Prostate gland (tissue), 2 donors: Measurements from ENCODE around the gene POMP. TPM values are rescaled to one million over a fixed set of nuclear protein-coding genes. Genes with fewer than 3 reads are reported as not detected.

Experiments used
- DNase-seq: peaks from one replicate; pipeline ENCODE4 v3.0.0-alpha.2; 2019; ENCODE audit warnings: low spot score
- H3K27ac ChIP-seq, 2 donors: fragments of 200-600 bp; sonication (generic); 2 replicates each; pipeline ENCODE4 v1.5.1; 2017 to 2019
- H3K27me3 ChIP-seq: fragments of 200-600 bp; sonication (generic); replicated peaks from 2 replicates; pipeline ENCODE4 v1.5.1; 2019; ENCODE audit not compliant: insufficient read depth
- H3K36me3 ChIP-seq, 2 donors: fragments of 200-600 bp; sonication (generic); 1 replicate in 1 of 2; 2 replicates in 1 of 2; pipeline versions ENCODE4 v1.5.1 to v1.8.1; 2017 to 2019
- H3K4me1 ChIP-seq: fragments of 200-600 bp; sonication (generic); replicated peaks from 2 replicates; pipeline ENCODE4 v1.5.1; 2019
- H3K4me3 ChIP-seq, 2 donors: fragments of 200-600 bp; sonication (generic); 2 replicates each; pipeline ENCODE4 v1.5.1; 2017 to 2019
- H3K9me3 ChIP-seq: fragments of 200-600 bp; sonication (generic); 2 replicates; pipeline ENCODE4 v1.5.1; 2017
- POLR2A ChIP-seq: fragments of 450-650 bp; IDR thresholded peaks from one replicate; pipeline ENCODE4 v1.6.1; 2016; ENCODE audit warnings: antibody characterized with exemption, mild to moderate bottlenecking
- POLR2AphosphoS5 ChIP-seq: sonication (generic); formaldehyde crosslinking; IDR thresholded peaks from one replicate; pipeline ENCODE4 v1.6.1; 2017; ENCODE audit warnings: antibody characterized with exemption
- WGBS: methylation state at CpG from one replicate; pipeline ENCODE4 v1.1.5; 2018; 5-methylcytosine and 5-hydroxymethylcytosine counted together
- intact Hi-C: fragments of 100-400 bp; cut with DNase I; formaldehyde crosslinking; loops from one replicate; pipeline ENCODE4 v1.14.2; 2022
- total RNA-seq, 2 donors: library from RNA; depleted of rRNA; stranded (reverse); fragments of >200 nt; gene quantifications; one replicate each; pipeline ENCODE4 v1.1.0, GENCODE V29; 2016
- TF ChIP-seq, protein P1 (sequence below), 4 experiments: fragments of 200-600 bp in 2 of 4; fragments of 450-650 bp in 2 of 4; sonication (generic) in 2 of 4; IDR thresholded peaks; 1 replicate in 3 of 4; 2 replicates in 1 of 4; pipeline ENCODE4 v1.5.1; 2016 to 2019; ENCODE audit warnings: antibody characterized with exemption in 4 of 4, mild to moderate bottlenecking in 2 of 4, moderate library complexity in 2 of 4

Gene POMP
- total RNA-seq, 2 donors from 2014 or later, result 26.3 to 35.9 TPM

DNA sequence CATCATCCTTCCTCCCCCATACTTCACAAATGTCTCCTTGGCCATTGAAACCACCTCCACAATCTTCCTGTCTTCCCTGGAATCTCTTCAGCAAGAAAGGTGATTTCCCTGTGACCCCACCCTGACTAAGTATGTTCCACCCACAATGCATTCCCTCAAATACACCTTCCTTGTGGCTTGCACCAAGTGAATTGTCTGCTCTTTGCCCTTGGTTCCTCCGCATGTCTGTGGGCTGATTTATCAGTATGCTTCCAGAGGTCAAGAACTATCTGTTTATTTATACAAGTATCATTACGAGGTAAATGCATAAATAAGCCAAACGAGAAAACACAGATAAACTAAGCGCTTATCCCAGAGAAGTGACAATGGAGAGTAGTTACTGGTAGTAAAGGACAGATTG, 45.4 kb upstream of the POMP start:
- intact Hi-C loops, result no loop called here
- H3K4me3 ChIP-seq, result no peak overlapping the region
- WGBS, result 45% methylated on average over 4 of the region's 4 CpGs
- no peaks in the 10 kb centered on the region for H3K27me3 ChIP-seq
- no peak overlapping the region for H3K27ac ChIP-seq
- DNase-seq, result no peak
- no peaks in the 10 kb centered on the region for H3K9me3 ChIP-seq
- H3K4me1 ChIP-seq, result no peaks in the 10 kb centered on the region
- H3K36me3 ChIP-seq, result no peaks in the 10 kb centered on the region
- no peak for TF ChIP-seq POLR2A
- TF ChIP-seq, protein P1, sequence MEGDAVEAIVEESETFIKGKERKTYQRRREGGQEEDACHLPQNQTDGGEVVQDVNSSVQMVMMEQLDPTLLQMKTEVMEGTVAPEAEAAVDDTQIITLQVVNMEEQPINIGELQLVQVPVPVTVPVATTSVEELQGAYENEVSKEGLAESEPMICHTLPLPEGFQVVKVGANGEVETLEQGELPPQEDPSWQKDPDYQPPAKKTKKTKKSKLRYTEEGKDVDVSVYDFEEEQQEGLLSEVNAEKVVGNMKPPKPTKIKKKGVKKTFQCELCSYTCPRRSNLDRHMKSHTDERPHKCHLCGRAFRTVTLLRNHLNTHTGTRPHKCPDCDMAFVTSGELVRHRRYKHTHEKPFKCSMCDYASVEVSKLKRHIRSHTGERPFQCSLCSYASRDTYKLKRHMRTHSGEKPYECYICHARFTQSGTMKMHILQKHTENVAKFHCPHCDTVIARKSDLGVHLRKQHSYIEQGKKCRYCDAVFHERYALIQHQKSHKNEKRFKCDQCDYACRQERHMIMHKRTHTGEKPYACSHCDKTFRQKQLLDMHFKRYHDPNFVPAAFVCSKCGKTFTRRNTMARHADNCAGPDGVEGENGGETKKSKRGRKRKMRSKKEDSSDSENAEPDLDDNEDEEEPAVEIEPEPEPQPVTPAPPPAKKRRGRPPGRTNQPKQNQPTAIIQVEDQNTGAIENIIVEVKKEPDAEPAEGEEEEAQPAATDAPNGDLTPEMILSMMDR (IDR thresholded peaks at IDR 0.05), result no peak
- TF ChIP-seq POLR2AphosphoS5, result no peak

DNA sequence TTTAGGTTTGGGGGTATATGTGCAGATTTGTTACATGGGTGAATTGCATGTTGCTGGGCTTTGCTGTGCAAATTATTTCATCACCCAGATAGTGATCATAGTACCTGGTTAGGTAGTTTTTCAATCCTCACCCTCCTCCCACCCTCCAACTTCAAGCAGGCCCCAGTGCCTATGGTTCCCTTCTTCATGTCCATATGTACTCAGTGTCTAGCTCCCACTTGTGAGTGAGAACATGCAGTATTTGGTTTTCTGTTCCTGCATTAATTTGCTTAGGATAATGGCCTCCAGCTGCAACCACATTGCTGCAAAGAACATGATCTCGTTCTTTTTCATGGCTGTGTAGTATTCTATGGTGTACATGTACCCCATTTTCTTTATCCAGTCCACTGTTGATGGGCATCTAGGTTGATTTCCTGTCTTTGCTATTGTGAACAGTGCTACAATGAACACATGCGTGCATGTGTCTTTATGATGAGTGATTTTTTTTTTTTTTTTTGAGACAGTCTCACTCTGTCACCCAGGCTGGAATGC, 42.9 kb upstream of the POMP start:
- no peak overlapping the region for H3K27ac ChIP-seq
- WGBS, result 94% methylated on average over 2 of the region's 2 CpGs
- TF ChIP-seq, protein P1 (IDR thresholded peaks at IDR 0.05), result no peak
- TF ChIP-seq POLR2A (no peak), POLR2AphosphoS5 (no peak)
- no peaks in the 10 kb centered on the region for H3K4me1 ChIP-seq
- DNase-seq, result no peak
- no peaks in the 10 kb centered on the region for H3K36me3 ChIP-seq
- intact Hi-C loops, result no loop called here
- H3K4me3 ChIP-seq, result no peak overlapping the region
- H3K9me3 ChIP-seq, result no peaks in the 10 kb centered on the region
- no peaks in the 10 kb centered on the region for H3K27me3 ChIP-seq

DNA sequence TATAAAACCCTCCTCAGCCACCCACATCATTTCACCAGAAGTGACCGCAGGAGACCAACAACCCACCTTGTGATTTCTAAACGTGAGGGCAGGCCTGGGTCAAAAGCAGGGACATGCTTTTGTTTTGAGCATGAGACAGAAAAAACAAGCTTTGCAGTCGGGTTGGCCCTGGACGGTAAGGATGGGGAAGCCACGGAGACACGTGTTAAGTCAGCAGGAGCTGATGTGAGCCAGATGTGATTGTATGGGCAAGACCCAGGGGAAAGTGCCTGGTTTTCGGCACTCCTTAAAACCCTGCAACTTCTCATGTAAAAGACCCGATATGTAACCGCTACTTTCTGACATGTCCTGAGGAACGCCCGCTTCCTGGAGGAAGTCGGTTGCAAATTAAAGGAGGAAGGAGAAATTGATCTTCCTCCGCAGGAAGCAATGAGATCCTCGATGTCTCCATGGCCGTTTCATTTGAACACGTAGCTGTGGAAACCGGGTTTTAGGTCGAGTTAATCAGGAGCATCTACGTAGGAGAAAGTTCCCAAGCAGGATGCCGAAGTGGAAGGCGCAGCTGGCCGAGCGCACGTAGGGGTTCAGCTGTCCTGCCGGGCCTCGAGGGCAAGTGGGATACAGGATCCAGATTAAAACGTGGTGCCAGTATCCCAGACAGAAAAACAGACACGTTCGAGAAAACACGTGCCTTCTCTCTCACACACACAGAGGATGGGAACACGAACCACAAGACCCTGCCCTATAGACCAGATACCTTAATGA, 40.5 kb upstream of the POMP start:
- TF ChIP-seq POLR2A (no peak), POLR2AphosphoS5 (no peak)
- TF ChIP-seq, protein P1 (IDR thresholded peaks at IDR 0.05), result no peak
- no peak for DNase-seq
- Histone ChIP-seq H3K9me3 (no peaks in the 10 kb centered on the region), H3K36me3 (no peaks in the 10 kb centered on the region), H3K27ac (no peak overlapping the region), H3K4me3 (no peak overlapping the region), H3K4me1 (no peaks in the 10 kb centered on the region), H3K27me3 (no peaks in the 10 kb centered on the region)
- WGBS, result 84% methylated on average over 31 of the region's 31 CpGs
- intact Hi-C loops, result no loop called here

DNA sequence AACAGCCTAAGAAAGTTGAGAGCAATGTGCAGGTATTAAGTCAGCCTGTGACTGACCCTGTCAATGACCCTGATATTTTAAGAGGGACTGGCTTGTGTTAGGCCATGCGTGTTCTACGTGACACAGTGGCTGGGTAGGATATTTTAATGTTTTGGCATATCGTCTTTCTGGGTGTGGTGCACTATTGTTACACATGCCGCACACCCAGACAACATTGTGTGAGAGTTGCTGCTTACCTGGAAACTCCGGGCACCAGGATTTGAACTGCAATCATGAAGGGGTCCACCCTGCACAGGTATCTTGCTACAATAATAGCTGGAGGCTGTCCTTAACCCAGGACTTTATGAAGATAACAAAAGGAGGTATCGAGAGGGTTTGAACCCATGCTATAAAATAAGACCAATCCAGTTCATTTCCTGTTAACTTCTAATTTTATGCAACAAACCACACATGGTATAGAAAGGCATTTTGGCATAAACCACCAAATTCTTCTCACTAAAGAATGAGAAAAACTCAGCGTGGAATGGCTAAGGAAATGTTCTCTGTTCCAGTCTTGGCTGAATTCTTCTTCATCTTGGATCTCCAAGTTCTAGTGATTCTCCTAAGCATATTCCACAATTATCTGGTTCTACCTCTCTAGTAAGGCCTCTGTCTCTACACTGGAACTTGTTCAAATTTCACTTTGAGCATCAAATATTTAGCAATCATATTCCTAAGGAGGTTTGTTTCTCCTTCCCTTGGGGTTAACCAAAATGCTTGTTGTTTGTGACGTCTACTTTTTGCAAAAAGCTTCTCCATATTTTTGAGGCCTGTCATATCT, 38.7 kb upstream of the POMP start:
- no peaks in the 10 kb centered on the region for H3K4me1 ChIP-seq
- WGBS, result 78% methylated on average over 8 of the region's 8 CpGs
- DNase-seq, result no peak
- H3K36me3 ChIP-seq, result no peaks in the 10 kb centered on the region
- H3K9me3 ChIP-seq, result no peaks in the 10 kb centered on the region
- intact Hi-C loops, result no loop called here
- no peak overlapping the region for H3K27ac ChIP-seq
- H3K4me3 ChIP-seq, result no peak overlapping the region
- TF ChIP-seq, protein P1 (IDR thresholded peaks at IDR 0.05), result no peak
- TF ChIP-seq POLR2AphosphoS5 (no peak), POLR2A (no peak)
- H3K27me3 ChIP-seq, result no peaks in the 10 kb centered on the region
